BJ (cell line): Measurements from ENCODE around the gene CHGA. TPM values are rescaled to one million over a fixed set of nuclear protein-coding genes. Genes with fewer than 3 reads are reported as not detected.

Experiments
- CTCF ChIA-PET: fragments of 350-600 bp; formaldehyde crosslinking; extraction: SDS; loops from one replicate; lab custom pipeline; 2021; ENCODE audit warnings: antibody characterized with exemption, inconsistent platforms; lab: Yijun Ruan, JAX
- POLR2A ChIA-PET: fragments of 300-600 bp; sonication (Branson Sonifier 250); formaldehyde crosslinking; extraction: SDS; loops from one replicate; lab custom pipeline; 2021; ENCODE audit warnings: antibody characterized with exemption; lab: Charles Lee
- DNase-seq: peaks from one replicate; pipeline ENCODE4 v3.0.0-alpha.2; 2011; ENCODE audit warnings: low read depth
- H3K27me3 ChIP-seq: 2 replicates; pipeline ENCODE4 v1.6.0; 2011; ENCODE audit warnings: low read length; ENCODE audit not compliant: control insufficient read depth, insufficient read depth
- H3K36me3 ChIP-seq: 2 replicates; pipeline ENCODE4 v1.5.1; 2011; ENCODE audit warnings: low read length; ENCODE audit not compliant: control insufficient read depth, insufficient read depth
- H3K4me3 ChIP-seq: 2 replicates; pipeline ENCODE4 v1.5.1; 2011; ENCODE audit warnings: low read depth, mild to moderate bottlenecking, control low read depth, low read length
- CTCF ChIP-seq: IDR thresholded peaks from 2 replicates; pipeline ENCODE4 v1.5.1; 2011; ENCODE audit warnings: low read depth, mild to moderate bottlenecking, control low read depth, inconsistent platforms, low read length, moderate library complexity; ENCODE audit not compliant: insufficient read depth
- polyA plus RNA-seq: library from polyadenylated mRNA; depleted of rRNA; stranded (reverse); fragments of >200 nt; gene quantifications from 2 replicates; pipeline ENCODE4 v1.2.3, GENCODE V29; 2011

CHGA gene
- polyA plus RNA-seq, 1 experiment, result not detected

GRCh38 chr14:92955381-92955780, 32.4 kb downstream of the CHGA start:
- no peak for TF ChIP-seq CTCF
- no peak for DNase-seq
- Histone ChIP-seq H3K36me3 (peaks cover 4% of the 10 kb centered on the region), H3K4me3 (no peak overlapping the region), H3K27me3 (no peaks in the 10 kb centered on the region)
- ChIA-PET POLR2A (interaction anchor here (0.6 kb wide), 1 partner anchor 221 kb away, joined by 3 read pairs; no protein-coding TSS in a partner anchor), CTCF (interaction anchor here (0.7 to 5.2 kb wide), 9 partner anchors 79 to 223 kb away, joined by 3 to 54 read pairs (median 5); no protein-coding TSS in a partner anchor)

- DNase-seq, result no peak
- Histone ChIP-seq H3K36me3 (peaks cover 4% of the 10 kb centered on the region), H3K27me3 (no peaks in the 10 kb centered on the region), H3K4me3 (no peak overlapping the region)
- CTCF ChIA-PET, result interaction anchor here (1.1 kb wide), 2 partner anchors 157 to 158 kb away, joined by 4 to 5 read pairs; no protein-coding TSS in a partner anchor
- POLR2A ChIA-PET, result no interaction called here
- TF ChIP-seq CTCF, result no peak
Observed at GRCh38 chr14:92956961-92957360, 34.0 kb downstream of the CHGA start.

- Histone ChIP-seq H3K4me3 (no peak overlapping the region), H3K27me3 (no peaks in the 10 kb centered on the region), H3K36me3 (peaks cover 4% of the 10 kb centered on the region)
- DNase-seq, result no peak
- no peak for TF ChIP-seq CTCF
- CTCF ChIA-PET, result interaction anchor here (1.3 kb wide), 1 partner anchor 181 kb away, joined by 5 read pairs; no protein-coding TSS in a partner anchor
- POLR2A ChIA-PET, result no interaction called here
Observed at GRCh38 chr14:92958373-92959188, 35.6 kb downstream of the CHGA start.

- no peak overlapping the region for H3K4me3 ChIP-seq
- no peaks in the 10 kb centered on the region for H3K27me3 ChIP-seq
- no peak for DNase-seq
- H3K36me3 ChIP-seq, result peaks cover 4% of the 10 kb centered on the region
- TF ChIP-seq CTCF, result no peak
- ChIA-PET POLR2A (no interaction called here), CTCF (interaction anchor here (1.2 to 1.3 kb wide), 2 partner anchors 32 to 180 kb away, joined by 3 to 5 read pairs; no protein-coding TSS in a partner anchor)
Observed at GRCh38 chr14:92959189-92959531, 36.2 kb downstream of the CHGA start.
